OCI-LY1 (cell line): ENCODE measurements around the gene HS1BP3.

Experiments used
- H2AFZ ChIP-seq: fragments of 200-600 bp; sonication (generic), shearing (Covaris generic); 2 replicates; pipeline ENCODE4 v1.6.0; 2014; ENCODE audit warnings: antibody characterized with exemption, mild to moderate bottlenecking, low read length
- H3F3A ChIP-seq: fragments of 200-600 bp; sonication (generic), shearing (Covaris generic); 2 replicates; pipeline ENCODE4 v1.6.0; 2014; ENCODE audit warnings: mild to moderate bottlenecking, antibody characterized with exemption, low read length, moderate library complexity; ENCODE audit not compliant: insufficient read depth
- H3K27ac ChIP-seq: fragments of 200-600 bp; sonication (generic); 2 replicates; pipeline ENCODE4 v1.5.1; 2014; ENCODE audit warnings: low read length, mixed run types, mild to moderate bottlenecking, low read depth; ENCODE audit not compliant: poor library complexity, severe bottlenecking
- H3K27me3 ChIP-seq: fragments of 200-600 bp; sonication (generic); 2 replicates; pipeline ENCODE4 v1.6.0; 2014; ENCODE audit warnings: antibody characterized with exemption, mild to moderate bottlenecking, low read length, moderate library complexity; ENCODE audit not compliant: insufficient read depth
- H3K36me3 ChIP-seq: fragments of 200-600 bp; sonication (generic); 2 replicates; pipeline ENCODE4 v1.6.1; 2014; ENCODE audit warnings: mild to moderate bottlenecking, antibody characterized with exemption, low read length, moderate library complexity, mixed read lengths; ENCODE audit not compliant: insufficient read depth
- H3K4me1 ChIP-seq: fragments of 200-600 bp; sonication (generic); 2 replicates; pipeline ENCODE4 v1.5.1; 2014; ENCODE audit warnings: mild to moderate bottlenecking, low read length, moderate library complexity; ENCODE audit not compliant: insufficient read depth, severe bottlenecking
- H3K4me2 ChIP-seq: fragments of 200-600 bp; sonication (generic), shearing (Covaris generic); 2 replicates; pipeline ENCODE4 v1.6.1; 2014; ENCODE audit warnings: low read length
- H3K4me3 ChIP-seq: fragments of 200-600 bp; sonication (generic); 2 replicates; pipeline ENCODE4 v1.5.1; 2014; ENCODE audit warnings: low read length, low read depth, mild to moderate bottlenecking, mixed read lengths; ENCODE audit not compliant: poor library complexity, severe bottlenecking
- H3K79me2 ChIP-seq: fragments of 200-600 bp; shearing (Covaris generic); 2 replicates; pipeline ENCODE4 v1.6.1; 2016; ENCODE audit warnings: mixed run types, low read length, mixed read lengths; ENCODE audit not compliant: insufficient read depth
- H3K9ac ChIP-seq: fragments of 200-600 bp; sonication (generic), shearing (Covaris generic); 2 replicates; pipeline ENCODE4 v1.6.1; 2014; ENCODE audit warnings: mild to moderate bottlenecking, low read length, mixed read lengths
- H3K9me2 ChIP-seq: fragments of 200-600 bp; sonication (generic), shearing (Covaris generic); 2 replicates; pipeline ENCODE4 v1.6.1; 2014; ENCODE audit warnings: low read depth, mild to moderate bottlenecking, low read length, mixed read lengths
- H3K9me3 ChIP-seq: fragments of 200-600 bp; shearing (Covaris generic); 2 replicates; pipeline ENCODE4 v1.6.1; 2014; ENCODE audit warnings: low read length, mixed read lengths
- H4K20me1 ChIP-seq: fragments of 200-600 bp; sonication (generic), shearing (Covaris generic); 2 replicates; pipeline ENCODE4 v1.6.0; 2016; ENCODE audit warnings: mild to moderate bottlenecking, low read length; ENCODE audit not compliant: insufficient read depth
- CTCF ChIP-seq: fragments of 200-600 bp; sonication (generic), shearing (Covaris generic); IDR thresholded peaks from 2 replicates; pipeline ENCODE4 v1.5.1; 2017; ENCODE audit warnings: mild to moderate bottlenecking, antibody characterized with exemption, low read length, moderate library complexity, mixed read lengths
- EZH2 ChIP-seq: fragments of 200-600 bp; sonication (generic), shearing (Covaris generic); IDR thresholded peaks from 2 replicates; pipeline ENCODE4 v1.8.0; 2017; ENCODE audit warnings: borderline replicate concordance, mixed run types, mild to moderate bottlenecking, antibody characterized with exemption, low read length, moderate library complexity, mixed read lengths

HS1BP3 gene

GRCh38 chr2:20667531-20668401, 16.9 kb upstream of the HS1BP3 start:
- no peaks in the 10 kb centered on the region for H4K20me1 ChIP-seq
- no peaks in the 10 kb centered on the region for H3K36me3 ChIP-seq
- H3F3A ChIP-seq, result no peaks in the 10 kb centered on the region
- H3K9me3 ChIP-seq, result no peaks in the 10 kb centered on the region
- peak overlapping the region; percentile 63 for H3K4me2 ChIP-seq
- H3K9me2 ChIP-seq, result no peaks in the 10 kb centered on the region
- TF ChIP-seq EZH2 (no peak), CTCF (no peak)
- H2AFZ ChIP-seq, result no peak overlapping the region
- H3K4me1 ChIP-seq, result peaks cover 15% of the 10 kb centered on the region
- H3K4me3 ChIP-seq, result peak overlapping the region; percentile 56
- no peaks in the 10 kb centered on the region for H3K79me2 ChIP-seq
- no peak overlapping the region for H3K27ac ChIP-seq
- peaks cover 12% of the 10 kb centered on the region for H3K27me3 ChIP-seq
- peak overlapping the region; percentile 15; the same call in 1 of the 2 replicates for H3K9ac ChIP-seq

- Histone ChIP-seq H2AFZ (no peak overlapping the region), H3K79me2 (no peaks in the 10 kb centered on the region), H3K27me3 (peaks cover 12% of the 10 kb centered on the region), H3K9me3 (no peaks in the 10 kb centered on the region), H4K20me1 (no peaks in the 10 kb centered on the region), H3K27ac (no peak overlapping the region), H3K9me2 (no peaks in the 10 kb centered on the region), H3F3A (no peaks in the 10 kb centered on the region), H3K36me3 (no peaks in the 10 kb centered on the region), H3K4me3 (peak overlapping the region; percentile 59), H3K4me2 (peak overlapping the region; percentile 63), H3K9ac (no peak overlapping the region; the same call in 1 of the 2 replicates), H3K4me1 (peaks cover 11% of the 10 kb centered on the region)
- no peak for TF ChIP-seq EZH2
- no peak for TF ChIP-seq CTCF
Observed at GRCh38 chr2:20667151-20667530, 16.2 kb upstream of the HS1BP3 start.

- no peak within 1 kb of the TSS for H3K27ac ChIP-seq
- no peaks in the 10 kb centered on the region for H3K79me2 ChIP-seq
- H3K4me1 ChIP-seq, result peaks cover 9% of the 10 kb centered on the region
- no peaks in the 10 kb centered on the region for H3K9me2 ChIP-seq
- peak within 1 kb of the TSS; percentile 59 for H3K4me3 ChIP-seq
- H4K20me1 ChIP-seq, result no peaks in the 10 kb centered on the region
- peaks cover 12% of the 10 kb centered on the region for H3K27me3 ChIP-seq
- H3K9ac ChIP-seq, result peak within 1 kb of the TSS; percentile 15; the same call in 1 of the 2 replicates
- peak; percentile 31 for TF ChIP-seq CTCF
- TF ChIP-seq EZH2, result no peak
- H3K4me2 ChIP-seq, result peak within 1 kb of the TSS; percentile 78
- no peaks in the 10 kb centered on the region for H3K36me3 ChIP-seq
- no peak within 1 kb of the TSS for H2AFZ ChIP-seq
- H3K9me3 ChIP-seq, result no peaks in the 10 kb centered on the region
- no peaks in the 10 kb centered on the region for H3F3A ChIP-seq
Observed at GRCh38 chr2:20666304-20667150, 15.6 kb upstream of the HS1BP3 start, which contains the start of gene GDF7. Gene GDF7 (plus strand): TSS chr2:20667144. CDS start chr2:20667240, 96 bp downstream.
